CD4-positive, alpha-beta memory T cell (primary cell): ENCODE measurements around the gene MTERF4. TPM values are rescaled to one million over a fixed set of nuclear protein-coding genes. Genes with fewer than 3 reads are reported as not detected.

Experiments
- CTCF ChIA-PET: fragments of 350-600 bp; sonication (Branson Sonifier 250); formaldehyde crosslinking; loops from one replicate; lab custom pipeline; 2021; ENCODE audit warnings: inconsistent platforms; ENCODE audit not compliant: partially characterized antibody; lab: Charles Lee
- POLR2A ChIA-PET: fragments of 350-600 bp; sonication (Branson Sonifier 250); formaldehyde crosslinking; loops from one replicate; lab custom pipeline; 2021; ENCODE audit not compliant: partially characterized antibody; lab: Charles Lee
- DNase-seq, 5 donors: peaks; one replicate each; pipeline versions ENCODE4 v3.0.0 to v3.0.0-alpha.2; 2020 to 2022; ENCODE audit warnings: mixed read lengths in 1 of 5
- H3K27ac ChIP-seq: one replicate; pipeline ENCODE4 v1.7.0; 2013; ENCODE audit warnings: low read depth, low read length
- H3K27me3 ChIP-seq: 2 replicates; pipeline ENCODE4 v1.7.0; 2013; ENCODE audit warnings: mild to moderate bottlenecking, low read length, moderate library complexity; ENCODE audit not compliant: insufficient read depth
- H3K36me3 ChIP-seq: 2 replicates; pipeline ENCODE4 v1.7.0; 2013; ENCODE audit warnings: mild to moderate bottlenecking, low read length, moderate library complexity; ENCODE audit not compliant: insufficient read depth
- H3K4me1 ChIP-seq: 2 replicates; pipeline ENCODE4 v1.7.0; 2013; ENCODE audit warnings: mild to moderate bottlenecking, low read length, moderate library complexity; ENCODE audit not compliant: insufficient read depth
- H3K4me3 ChIP-seq, 2 donors: one replicate each; pipeline ENCODE4 v1.7.0; 2013; ENCODE audit warnings: low read length in 2 of 2, mild to moderate bottlenecking in 1 of 2
- H3K9me3 ChIP-seq, 2 donors: one replicate each; pipeline ENCODE4 v1.7.0; 2013; ENCODE audit warnings: low read length in 2 of 2, control low read depth in 1 of 2; ENCODE audit not compliant: control insufficient read depth in 1 of 2
- H3K27ac Mint-ChIP-seq, 7 donors: one replicate each; pipeline ENCODE4 v1.8.0; 2020 to 2021; ENCODE audit warnings: mixed read lengths in 7 of 7, mild to moderate bottlenecking in 6 of 7, inconsistent platforms in 3 of 7, moderate library complexity in 3 of 7
- H3K27me3 Mint-ChIP-seq, 2 donors: one replicate each; pipeline ENCODE4 v1.8.0; 2020 to 2021; ENCODE audit warnings: mixed read lengths in 2 of 2
- H3K36me3 Mint-ChIP-seq, 2 donors: one replicate each; pipeline ENCODE4 v1.8.0; 2020 to 2021; ENCODE audit warnings: mixed read lengths in 2 of 2, inconsistent platforms in 1 of 2, mild to moderate bottlenecking in 1 of 2
- H3K4me1 Mint-ChIP-seq, 4 donors: one replicate each; pipeline ENCODE4 v1.8.0; 2020 to 2021; ENCODE audit warnings: mixed read lengths in 4 of 4, mild to moderate bottlenecking in 1 of 4
- H3K4me3 Mint-ChIP-seq, 8 donors: one replicate each; pipeline ENCODE4 v1.8.0; 2020 to 2021; ENCODE audit warnings: mixed read lengths in 8 of 8, mild to moderate bottlenecking in 7 of 8, moderate library complexity in 6 of 8, inconsistent platforms in 3 of 8
- H3K9me3 Mint-ChIP-seq, 8 donors: one replicate each; pipeline ENCODE4 v1.8.0; 2020 to 2021; ENCODE audit warnings: mixed read lengths in 8 of 8, mild to moderate bottlenecking in 5 of 8, inconsistent platforms in 3 of 8, moderate library complexity in 1 of 8
- intact Hi-C: fragments of 100-400 bp; cut with micrococcal nuclease; formaldehyde crosslinking; loops from one replicate; pipeline ENCODE4 v1.15.1; 2023
- polyA plus RNA-seq, 2 donors: library from polyadenylated mRNA; unstranded; fragments of 300-500 nt; fragmentation: Illumina TruSeq; gene quantifications; one replicate each; pipeline ENCODE4 v1.2.3, GENCODE V29; 2021
- total RNA-seq, 2 experiments: library from RNA; stranded (reverse); gene quantifications; one replicate each; pipeline ENCODE4 v1.2.3, GENCODE V29; 2021

The MTERF4 gene
- total and polyA plus RNA-seq, 4 experiments from 2014 or later = 44.6 to 227 (median 130) TPM

GRCh38 chr2:241068136-241068941 is 33.7 kb downstream of the MTERF4 start:
- no peak overlapping the region for H3K27ac ChIP-seq
- H3K36me3 ChIP-seq = no peaks in the 10 kb centered on the region
- intact Hi-C loops = no loop called here
- Mint-ChIP-seq H3K27me3 (no peaks in the 10 kb centered on the region), H3K4me3 (no peak overlapping the region), H3K27ac (no peak overlapping the region), H3K9me3 (peaks cover 0 to 2% (median 0%) of the 10 kb centered on the region in 8 donors), H3K4me1 (peaks cover 0 to 4% (median under 1%) of the 10 kb centered on the region in 4 donors), H3K36me3 (peaks cover 0 to 3% of the 10 kb centered on the region in 2 donors)
- H3K4me1 ChIP-seq = peaks cover 9% of the 10 kb centered on the region
- H3K9me3 ChIP-seq = no peaks in the 10 kb centered on the region
- DNase-seq = no peak
- ChIA-PET CTCF (interaction anchor here (1.1 to 1.7 kb wide), 2 partner anchors 10 to 83 kb away, joined by 3 to 8 read pairs; no protein-coding TSS in a partner anchor), POLR2A (interaction anchor here (0.7 to 1.2 kb wide), 2 partner anchors 10 to 83 kb away, joined by 3 to 5 read pairs; partner anchors contain the start of gene PPP1R7)
- no peak overlapping the region for H3K4me3 ChIP-seq
- H3K27me3 ChIP-seq = no peaks in the 10 kb centered on the region

GRCh38 chr2:241067501-241068135 is 34.5 kb downstream of the MTERF4 start:
- intact Hi-C loops = no loop called here
- Mint-ChIP-seq H3K36me3 (peaks cover 0 to under 1% of the 10 kb centered on the region in 2 donors), H3K27ac (no peak overlapping the region), H3K4me1 (peaks cover 0 to 4% (median under 1%) of the 10 kb centered on the region in 4 donors), H3K27me3 (no peaks in the 10 kb centered on the region), H3K9me3 (peaks cover 0 to 2% (median 0%) of the 10 kb centered on the region in 8 donors), H3K4me3 (no peak overlapping the region)
- Histone ChIP-seq H3K9me3 (no peaks in the 10 kb centered on the region), H3K36me3 (no peaks in the 10 kb centered on the region), H3K4me3 (no peak overlapping the region), H3K4me1 (peaks cover 10% of the 10 kb centered on the region), H3K27ac (no peak overlapping the region), H3K27me3 (no peaks in the 10 kb centered on the region)
- no peak for DNase-seq
- ChIA-PET POLR2A (interaction anchor here (1.2 kb wide), 1 partner anchor 83 kb away, joined by 5 read pairs; the partner anchor contains the start of gene PPP1R7), CTCF (no interaction called here)

- no peak overlapping the region for H3K4me3 Mint-ChIP-seq
- intact Hi-C loops = no loop called here
- ChIA-PET POLR2A (no interaction called here), CTCF (no interaction called here)
- H3K9me3 ChIP-seq = no peaks in the 10 kb centered on the region
- H3K4me3 ChIP-seq = no peak overlapping the region
- H3K9me3 Mint-ChIP-seq = peaks cover 0 to 2% (median 0%) of the 10 kb centered on the region in 8 donors
- DNase-seq = no peak
- no peaks in the 10 kb centered on the region for H3K36me3 ChIP-seq
- no peak overlapping the region for H3K27ac Mint-ChIP-seq
- no peak overlapping the region for H3K27ac ChIP-seq
- no peaks in the 10 kb centered on the region for H3K27me3 ChIP-seq
- H3K4me1 ChIP-seq = peaks cover 10% of the 10 kb centered on the region
- no peaks in the 10 kb centered on the region for H3K27me3 Mint-ChIP-seq
- no peaks in the 10 kb centered on the region for H3K4me1 Mint-ChIP-seq
- H3K36me3 Mint-ChIP-seq = no peaks in the 10 kb centered on the region
Observed at GRCh38 chr2:241066893-241067341, 35.2 kb downstream of the MTERF4 start.

- no peak overlapping the region for H3K4me3 Mint-ChIP-seq
- H3K27me3 ChIP-seq = no peaks in the 10 kb centered on the region
- no peak overlapping the region for H3K27ac ChIP-seq
- H3K9me3 ChIP-seq = no peaks in the 10 kb centered on the region
- peak overlapping the region in 1 of 7 donors; percentile 4 for H3K27ac Mint-ChIP-seq
- peaks cover 10% of the 10 kb centered on the region for H3K4me1 ChIP-seq
- H3K36me3 ChIP-seq = no peaks in the 10 kb centered on the region
- H3K4me1 Mint-ChIP-seq = no peaks in the 10 kb centered on the region
- ChIA-PET POLR2A (no interaction called here), CTCF (interaction anchor here (1.0 kb wide), 1 partner anchor 12 kb away, joined by 4 read pairs; no protein-coding TSS in a partner anchor)
- H3K4me3 ChIP-seq = no peak overlapping the region
- no peaks in the 10 kb centered on the region for H3K36me3 Mint-ChIP-seq
- H3K9me3 Mint-ChIP-seq = peaks cover 0 to 2% (median 0%) of the 10 kb centered on the region in 8 donors
- intact Hi-C loops = no loop called here
- no peaks in the 10 kb centered on the region for H3K27me3 Mint-ChIP-seq
- no peak for DNase-seq
Observed at GRCh38 chr2:241066171-241066892, 35.8 kb downstream of the MTERF4 start.

GRCh38 chr2:241065355-241065803 is 36.7 kb downstream of the MTERF4 start:
- Histone ChIP-seq H3K4me1 (peaks cover 10% of the 10 kb centered on the region), H3K4me3 (no peak overlapping the region), H3K36me3 (no peaks in the 10 kb centered on the region), H3K27ac (no peak overlapping the region), H3K9me3 (no peaks in the 10 kb centered on the region), H3K27me3 (no peaks in the 10 kb centered on the region)
- peaks cover 0 to 2% (median 0%) of the 10 kb centered on the region in 8 donors for H3K9me3 Mint-ChIP-seq
- no peaks in the 10 kb centered on the region for H3K27me3 Mint-ChIP-seq
- H3K4me3 Mint-ChIP-seq = no peak overlapping the region
- no peaks in the 10 kb centered on the region for H3K36me3 Mint-ChIP-seq
- H3K27ac Mint-ChIP-seq = peak overlapping the region in 1 of 7 donors; percentile 30
- ChIA-PET POLR2A (interaction anchor here (1.1 kb wide), 1 partner anchor 92 kb away, joined by 3 read pairs; no protein-coding TSS in a partner anchor), CTCF (interaction anchor here (0.8 to 1.0 kb wide), 2 partner anchors 13 to 84 kb away, joined by 3 to 4 read pairs; no protein-coding TSS in a partner anchor)
- intact Hi-C loops = no loop called here
- H3K4me1 Mint-ChIP-seq = no peaks in the 10 kb centered on the region
- no peak for DNase-seq

GRCh38 chr2:241064802-241065354 is 37.2 kb downstream of the MTERF4 start:
- H3K4me3 Mint-ChIP-seq = no peak overlapping the region
- no peaks in the 10 kb centered on the region for H3K27me3 Mint-ChIP-seq
- Histone ChIP-seq H3K9me3 (no peaks in the 10 kb centered on the region), H3K27me3 (no peaks in the 10 kb centered on the region), H3K4me1 (peaks cover 10% of the 10 kb centered on the region), H3K36me3 (no peaks in the 10 kb centered on the region), H3K27ac (no peak overlapping the region), H3K4me3 (no peak overlapping the region)
- ChIA-PET CTCF (interaction anchor here (0.8 kb wide), 1 partner anchor 83 kb away, joined by 3 read pairs; no protein-coding TSS in a partner anchor), POLR2A (interaction anchor here (1.1 kb wide), 1 partner anchor 93 kb away, joined by 3 read pairs; no protein-coding TSS in a partner anchor)
- H3K27ac Mint-ChIP-seq = peak overlapping the region in 1 of 7 donors; percentile 30
- H3K9me3 Mint-ChIP-seq = peaks cover 0 to 2% (median 0%) of the 10 kb centered on the region in 8 donors
- no peak for DNase-seq
- intact Hi-C loops = no loop called here
- no peaks in the 10 kb centered on the region for H3K4me1 Mint-ChIP-seq
- no peaks in the 10 kb centered on the region for H3K36me3 Mint-ChIP-seq
